ENCODE measurements around the gene CCDC30.

The CCDC30 gene

GRCh38 chr1:42462828-42463763 is at the start of gene CCDC30:
CCDC30 (plus strand) TSS chr1:42463286; CDS start chr1:42480552, 17,266 bp downstream.
- Histone ChIP-seq H3K27me3 (ENCODE audit: insufficient read depth, insufficient read length) (peaks cover 15% of the 10 kb centered on the region), H3K9me3 (ENCODE audit: insufficient read depth, low read length) (no peaks in the 10 kb centered on the region), H3K4me3 (ENCODE audit: insufficient read length, low read depth) (peak within 1 kb of the TSS; percentile 51), H3K36me3 (ENCODE audit: insufficient read depth, insufficient read length, low read length) (peaks cover 32% of the 10 kb centered on the region), H3K9ac (ENCODE audit: insufficient read length, low read depth) (peak within 1 kb of the TSS; percentile 73), H3K4me1 (ENCODE audit: insufficient read depth, insufficient read length) (no peaks in the 10 kb centered on the region)
- TF ChIP-seq YY1 (IDR thresholded peaks at IDR 0.05; ENCODE audit: insufficient read depth, insufficient read length) (no peak), SUZ12 (IDR thresholded peaks at IDR 0.05; ENCODE audit: extremely low read depth, insufficient read depth, insufficient read length) (no peak), ZNF274 (IDR thresholded peaks at IDR 0.05; ENCODE audit: low read depth, low read length) (no peak)
- peak; percentile 99 for DNase-seq (ENCODE audit: low read depth, low spot score)

- Histone ChIP-seq H3K4me3 (ENCODE audit: insufficient read length, low read depth) (no peak overlapping the region), H3K36me3 (ENCODE audit: insufficient read depth, insufficient read length, low read length) (no peaks in the 10 kb centered on the region), H3K27me3 (ENCODE audit: insufficient read depth, insufficient read length) (no peaks in the 10 kb centered on the region), H3K9ac (ENCODE audit: insufficient read length, low read depth) (no peak overlapping the region), H3K9me3 (ENCODE audit: insufficient read depth, low read length) (no peaks in the 10 kb centered on the region), H3K4me1 (ENCODE audit: insufficient read depth, insufficient read length) (peaks cover 9% of the 10 kb centered on the region)
- no peak for DNase-seq (ENCODE audit: low read depth, low spot score)
- TF ChIP-seq SUZ12 (IDR thresholded peaks at IDR 0.05; ENCODE audit: extremely low read depth, insufficient read depth, insufficient read length) (no peak), ZNF274 (IDR thresholded peaks at IDR 0.05; ENCODE audit: low read depth, low read length) (no peak), YY1 (IDR thresholded peaks at IDR 0.05; ENCODE audit: insufficient read depth, insufficient read length) (no peak)
Measured at GRCh38 chr1:42414551-42415496, 48.3 kb upstream of the CCDC30 start.

- no peaks in the 10 kb centered on the region for H3K9me3 ChIP-seq (ENCODE audit: insufficient read depth, low read length)
- H3K36me3 ChIP-seq (ENCODE audit: insufficient read depth, insufficient read length, low read length), result no peaks in the 10 kb centered on the region
Measured at GRCh38 chr1:42417166-42417565, 45.9 kb upstream of the CCDC30 start.

GRCh38 chr1:42418516-42418915 is 44.6 kb upstream of the CCDC30 start:
- H3K9ac ChIP-seq (ENCODE audit: insufficient read length, low read depth), result no peak overlapping the region
- H3K4me3 ChIP-seq (ENCODE audit: insufficient read length, low read depth), result no peak overlapping the region
- H3K27me3 ChIP-seq (ENCODE audit: insufficient read depth, insufficient read length), result no peaks in the 10 kb centered on the region
- DNase-seq (ENCODE audit: low read depth, low spot score), result peak; percentile 81
- H3K4me1 ChIP-seq (ENCODE audit: insufficient read depth, insufficient read length), result peaks cover 15% of the 10 kb centered on the region
- no peak for TF ChIP-seq YY1 (IDR thresholded peaks at IDR 0.05; ENCODE audit: insufficient read depth, insufficient read length)
- no peak for TF ChIP-seq ZNF274 (IDR thresholded peaks at IDR 0.05; ENCODE audit: low read depth, low read length)
- TF ChIP-seq SUZ12 (IDR thresholded peaks at IDR 0.05; ENCODE audit: extremely low read depth, insufficient read depth, insufficient read length), result no peak
- no peaks in the 10 kb centered on the region for H3K9me3 ChIP-seq (ENCODE audit: insufficient read depth, low read length)
- no peaks in the 10 kb centered on the region for H3K36me3 ChIP-seq (ENCODE audit: insufficient read depth, insufficient read length, low read length)

More at GRCh38 chr1:42417166-42417565, 45.9 kb upstream of the CCDC30 start:
- peaks cover 15% of the 10 kb centered on the region for H3K4me1 ChIP-seq (ENCODE audit: insufficient read depth, insufficient read length)
- TF ChIP-seq SUZ12 (IDR thresholded peaks at IDR 0.05; ENCODE audit: extremely low read depth, insufficient read depth, insufficient read length) (no peak), YY1 (IDR thresholded peaks at IDR 0.05; ENCODE audit: insufficient read depth, insufficient read length) (no peak), ZNF274 (IDR thresholded peaks at IDR 0.05; ENCODE audit: low read depth, low read length) (no peak)
- H3K27me3 ChIP-seq (ENCODE audit: insufficient read depth, insufficient read length), result no peaks in the 10 kb centered on the region
- DNase-seq (ENCODE audit: low read depth, low spot score), result no peak
- peak overlapping the region; percentile 13 for H3K9ac ChIP-seq (ENCODE audit: insufficient read length, low read depth)
- no peak overlapping the region for H3K4me3 ChIP-seq (ENCODE audit: insufficient read length, low read depth)

GRCh38 chr1:42419126-42419821 is 43.8 kb upstream of the CCDC30 start:
- Histone ChIP-seq H3K9me3 (ENCODE audit: insufficient read depth, low read length) (no peaks in the 10 kb centered on the region), H3K4me3 (ENCODE audit: insufficient read length, low read depth) (no peak overlapping the region), H3K36me3 (ENCODE audit: insufficient read depth, insufficient read length, low read length) (no peaks in the 10 kb centered on the region), H3K9ac (ENCODE audit: insufficient read length, low read depth) (no peak overlapping the region), H3K4me1 (ENCODE audit: insufficient read depth, insufficient read length) (peaks cover 15% of the 10 kb centered on the region), H3K27me3 (ENCODE audit: insufficient read depth, insufficient read length) (no peaks in the 10 kb centered on the region)
- TF ChIP-seq SUZ12 (IDR thresholded peaks at IDR 0.05; ENCODE audit: extremely low read depth, insufficient read depth, insufficient read length) (no peak), YY1 (IDR thresholded peaks at IDR 0.05; ENCODE audit: insufficient read depth, insufficient read length) (no peak), ZNF274 (IDR thresholded peaks at IDR 0.05; ENCODE audit: low read depth, low read length) (no peak)
- no peak for DNase-seq (ENCODE audit: low read depth, low spot score)

- no peaks in the 10 kb centered on the region for H3K27me3 ChIP-seq (ENCODE audit: insufficient read depth, insufficient read length)
- H3K36me3 ChIP-seq (ENCODE audit: insufficient read depth, insufficient read length, low read length), result no peaks in the 10 kb centered on the region
- H3K9me3 ChIP-seq (ENCODE audit: insufficient read depth, low read length), result no peaks in the 10 kb centered on the region
- TF ChIP-seq SUZ12 (IDR thresholded peaks at IDR 0.05; ENCODE audit: extremely low read depth, insufficient read depth, insufficient read length) (no peak), ZNF274 (IDR thresholded peaks at IDR 0.05; ENCODE audit: low read depth, low read length) (no peak), YY1 (IDR thresholded peaks at IDR 0.05; ENCODE audit: insufficient read depth, insufficient read length) (no peak)
- DNase-seq (ENCODE audit: low read depth, low spot score), result no peak
- no peak overlapping the region for H3K9ac ChIP-seq (ENCODE audit: insufficient read length, low read depth)
- H3K4me1 ChIP-seq (ENCODE audit: insufficient read depth, insufficient read length), result peaks cover 15% of the 10 kb centered on the region
- H3K4me3 ChIP-seq (ENCODE audit: insufficient read length, low read depth), result no peak overlapping the region
Measured at GRCh38 chr1:42420121-42420520, 43.0 kb upstream of the CCDC30 start.

All from NT2/D1 (cell line).